ENCODE measurements around the gene SPOCK2.
"Not testable (repeated sequence)": the region's sequence is repeated elsewhere in the genome, so short reads cannot be mapped to it uniquely, and the experiment has no call there.

The SPOCK2 gene

GRCh38 chr10:72056932-72057751 lies 31.2 kb downstream of the SPOCK2 start:
- DNase-seq (ENCODE audit: low spot score), result no peak

DNA sequence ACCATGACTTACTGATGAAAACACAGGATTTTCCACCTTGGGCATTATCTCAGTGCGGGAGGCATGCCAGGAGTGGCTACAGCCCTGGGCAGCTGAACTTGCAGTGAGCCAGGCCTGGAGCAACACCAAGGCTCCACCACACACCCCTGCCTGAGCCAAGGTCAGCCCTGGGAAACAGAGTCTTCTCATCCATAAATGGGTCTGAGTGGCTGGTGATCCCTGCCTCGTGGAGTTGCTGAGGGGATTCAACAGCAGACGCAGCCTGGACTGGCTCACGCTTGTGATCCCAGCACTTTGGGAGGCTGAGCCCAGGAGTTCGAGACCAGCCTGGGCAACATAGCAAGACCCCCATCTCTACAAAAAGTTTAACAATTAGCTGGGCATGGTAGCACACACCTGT lies 32.2 kb downstream of the SPOCK2 start:
- no peak for DNase-seq (ENCODE audit: low spot score)

GRCh38 chr10:72053690-72054089 lies 34.7 kb downstream of the SPOCK2 start:
- DNase-seq (ENCODE audit: low spot score), result no peak

DNA sequence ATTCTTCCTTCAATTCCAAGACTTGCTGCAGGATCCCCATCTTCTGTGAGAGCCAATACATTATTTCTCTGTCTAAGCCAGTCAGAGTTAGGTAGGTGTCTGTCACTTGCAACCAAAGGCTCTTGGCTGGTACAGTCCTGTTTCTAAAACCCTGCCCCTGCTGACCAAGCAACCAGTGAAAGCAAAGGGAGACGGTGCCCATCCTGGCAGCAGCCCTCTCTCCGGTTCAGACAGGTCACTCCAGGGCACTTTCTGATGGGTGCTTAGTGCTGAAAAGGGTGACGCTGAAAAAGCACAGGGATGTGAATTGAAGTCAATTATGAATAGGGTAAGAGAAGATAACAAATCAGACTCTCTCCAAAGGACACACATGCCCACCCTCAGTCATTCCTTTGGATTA lies 37.5 kb downstream of the SPOCK2 start:
- no peak for DNase-seq (ENCODE audit: low spot score)

DNA sequence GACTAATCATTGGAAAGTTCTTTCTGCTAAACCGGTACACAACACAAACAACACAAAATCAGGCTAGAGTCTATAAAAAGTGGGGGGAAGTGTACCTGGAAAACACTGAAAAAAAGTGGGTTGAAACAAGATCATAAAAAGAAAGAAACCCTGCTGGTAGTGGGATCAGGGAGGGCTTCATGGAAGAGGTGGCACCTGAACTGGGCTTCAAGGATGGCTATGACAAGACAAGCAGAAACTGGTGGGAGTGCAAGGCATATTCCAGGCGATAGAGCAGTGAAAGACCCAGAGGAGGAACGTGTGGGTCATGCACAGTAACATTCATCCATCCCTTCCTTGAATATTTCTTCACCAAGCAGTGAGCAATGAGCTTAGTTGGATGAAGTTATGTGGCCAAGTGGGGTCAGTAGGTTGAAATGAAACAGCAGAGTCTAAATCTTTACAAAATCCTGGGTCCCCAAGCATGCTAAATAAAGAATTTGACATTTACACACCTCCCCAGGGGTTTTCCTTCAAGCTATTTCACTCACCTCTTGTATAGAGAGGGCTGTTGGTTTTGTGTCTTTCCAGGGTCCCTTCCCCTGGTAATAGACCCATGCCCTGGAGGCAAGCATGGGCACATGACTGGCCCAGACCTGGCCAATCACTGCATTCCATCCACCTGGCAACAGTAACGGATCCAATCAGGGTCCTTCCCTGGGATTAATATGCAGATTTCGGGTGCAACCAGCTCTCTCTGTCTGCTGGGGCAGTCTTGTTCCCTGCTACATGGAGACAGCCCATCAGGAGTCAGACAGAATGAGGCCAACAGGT lies 38.2 kb downstream of the SPOCK2 start:
- no peak for DNase-seq (ENCODE audit: low spot score)

- DNase-seq (ENCODE audit: low spot score), result no peak
These were observed 38.9 kb downstream of the SPOCK2 start for GRCh38 chr10:72049472-72049871.

DNA sequence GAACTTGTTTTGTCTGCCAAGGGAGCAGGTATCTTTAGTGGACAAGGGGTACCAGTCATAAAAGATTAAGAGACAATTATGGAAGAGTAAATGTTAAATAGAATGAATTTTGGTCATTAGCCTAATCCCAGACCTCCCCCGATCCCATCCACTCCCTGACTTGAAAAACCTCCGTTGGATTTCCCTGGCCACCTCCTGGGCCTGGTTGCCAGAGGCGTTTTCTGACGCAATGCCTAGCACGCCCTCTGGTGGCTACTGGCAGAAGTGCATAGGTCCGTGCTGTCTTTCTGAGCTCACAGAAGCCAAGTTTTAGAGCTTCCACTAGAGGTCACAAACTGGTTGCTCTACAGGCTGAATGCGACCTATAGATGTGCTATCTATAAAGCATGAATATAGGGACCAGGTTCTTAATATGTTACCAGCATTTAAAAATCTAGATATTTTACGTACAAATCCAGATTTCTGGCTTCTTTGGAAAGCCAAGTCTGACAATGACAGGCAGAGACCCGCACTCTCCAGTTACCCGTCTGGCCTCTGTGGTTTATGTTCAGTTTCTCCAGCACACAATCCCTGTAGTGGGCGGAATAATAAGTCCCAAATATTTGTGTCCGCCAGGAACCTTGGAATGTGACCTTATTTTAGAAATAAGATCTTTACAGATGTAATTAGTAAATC lies 39.8 kb downstream of the SPOCK2 start:
- peak; percentile 96 for DNase-seq (ENCODE audit: low spot score)

GRCh38 chr10:72045586-72045985 lies 42.8 kb downstream of the SPOCK2 start:
- DNase-seq (ENCODE audit: low spot score), result no peak

DNA sequence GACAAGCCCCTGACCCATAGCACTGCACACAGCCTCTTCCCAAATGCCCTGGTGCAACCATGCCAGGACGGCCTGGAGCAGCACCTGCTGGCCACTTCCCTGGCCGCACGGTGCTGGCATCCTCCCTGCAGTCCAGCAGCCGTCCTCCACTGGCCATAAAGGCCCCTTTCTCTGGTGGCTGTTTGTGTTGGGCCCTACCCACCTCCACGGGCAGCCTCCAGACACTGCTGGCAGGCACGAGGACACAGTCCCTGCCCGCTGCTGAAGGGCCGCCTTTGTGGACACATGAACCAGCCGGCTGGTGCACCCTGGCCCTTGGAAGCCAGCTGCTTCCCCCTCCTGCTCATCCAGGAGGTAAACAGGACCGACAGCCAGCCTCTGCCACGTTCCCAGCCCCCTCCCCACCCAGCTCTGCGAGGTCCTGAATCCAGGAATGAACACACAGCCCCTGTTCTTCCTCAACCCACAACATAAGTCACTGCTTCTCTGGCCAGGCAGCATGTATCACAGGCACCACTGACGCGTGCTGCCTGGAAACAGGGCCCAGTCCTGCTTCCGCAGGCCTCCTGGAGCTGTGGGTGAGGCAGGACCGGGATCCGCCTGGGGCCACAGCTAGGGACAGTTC lies 43.8 kb downstream of the SPOCK2 start:
- DNase-seq (ENCODE audit: low spot score), result peak; percentile 96

DNA sequence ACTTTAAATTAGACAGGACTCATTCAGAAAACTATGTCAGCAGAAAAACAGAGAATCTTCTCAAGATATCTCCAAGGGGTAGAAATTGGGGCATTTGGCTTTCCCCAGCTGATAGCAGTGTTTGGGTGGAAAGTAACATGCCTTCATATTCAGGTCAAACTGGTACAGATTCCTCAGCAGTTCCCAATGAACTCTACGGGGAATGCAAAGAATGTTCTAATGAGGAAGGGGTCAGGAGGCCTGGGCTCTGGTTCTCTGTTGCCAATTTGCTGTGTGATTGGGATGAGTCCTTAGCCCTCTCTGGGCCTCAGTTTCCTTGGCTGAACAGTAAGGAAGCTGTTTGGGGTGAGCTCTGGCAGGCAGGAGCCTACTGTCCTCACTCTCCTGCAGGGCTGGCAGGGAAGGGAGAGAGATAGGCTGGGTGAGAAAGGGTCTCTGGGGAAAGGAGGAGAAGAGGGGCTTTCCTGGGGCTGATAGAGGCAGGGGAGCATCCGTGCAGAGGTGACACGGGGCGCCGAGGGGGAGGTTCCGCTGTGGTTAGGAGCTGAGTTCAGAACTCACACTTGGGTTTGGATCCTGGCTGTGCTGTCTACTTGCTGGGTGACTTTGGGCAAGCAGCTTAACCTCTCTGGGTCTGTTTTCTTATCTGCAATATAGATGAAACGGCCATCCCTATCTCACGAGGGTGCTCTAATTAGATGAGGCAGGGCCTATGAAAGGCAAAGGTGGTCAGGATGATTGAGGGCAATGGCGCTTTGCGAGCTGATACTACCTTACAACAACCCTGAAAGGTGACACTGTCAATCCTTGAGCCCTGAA lies 45.1 kb downstream of the SPOCK2 start:
- no peak for DNase-seq (ENCODE audit: low spot score)

DNA sequence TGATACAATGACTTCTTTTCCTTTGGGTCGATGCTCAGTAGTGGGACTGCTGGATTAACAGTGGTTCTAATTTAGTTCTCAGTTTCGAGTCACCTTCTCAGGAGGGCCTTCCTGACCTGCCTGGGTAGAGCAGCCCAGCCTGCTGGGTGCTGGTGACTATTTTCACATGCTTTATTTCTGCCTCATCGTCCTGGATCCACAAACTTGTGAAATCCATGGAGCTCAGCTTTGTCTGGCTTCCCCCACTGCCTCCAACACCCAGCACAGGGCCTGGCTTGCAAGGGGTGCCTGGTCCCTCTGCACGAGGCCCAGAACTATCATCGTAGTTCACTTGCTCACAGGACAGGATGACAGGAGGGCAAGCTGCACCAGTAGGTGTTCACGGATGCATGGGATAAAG lies 46.9 kb downstream of the SPOCK2 start:
- DNase-seq (ENCODE audit: low spot score), result no peak

DNA sequence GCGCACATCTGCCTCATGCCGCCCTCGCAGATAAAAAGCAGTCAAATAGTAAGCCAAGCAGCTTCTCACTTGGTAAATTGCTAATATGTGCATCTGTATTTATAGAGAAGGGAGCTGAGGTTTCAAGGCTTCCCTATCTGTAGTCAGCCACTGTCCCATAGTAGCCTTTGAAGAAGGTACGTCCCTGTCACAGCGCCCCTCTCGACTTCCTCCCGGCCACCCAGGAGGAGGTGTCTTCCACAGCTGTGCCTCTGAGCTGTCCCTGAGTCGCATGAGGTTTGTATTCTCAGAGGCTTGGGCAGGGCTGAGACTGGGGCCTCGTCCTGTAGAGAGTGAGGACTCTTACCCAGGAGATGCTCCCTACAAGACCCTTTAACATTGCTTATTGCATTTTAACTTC lies 49.0 kb downstream of the SPOCK2 start:
- no peak for DNase-seq (ENCODE audit: low spot score)

DNA sequence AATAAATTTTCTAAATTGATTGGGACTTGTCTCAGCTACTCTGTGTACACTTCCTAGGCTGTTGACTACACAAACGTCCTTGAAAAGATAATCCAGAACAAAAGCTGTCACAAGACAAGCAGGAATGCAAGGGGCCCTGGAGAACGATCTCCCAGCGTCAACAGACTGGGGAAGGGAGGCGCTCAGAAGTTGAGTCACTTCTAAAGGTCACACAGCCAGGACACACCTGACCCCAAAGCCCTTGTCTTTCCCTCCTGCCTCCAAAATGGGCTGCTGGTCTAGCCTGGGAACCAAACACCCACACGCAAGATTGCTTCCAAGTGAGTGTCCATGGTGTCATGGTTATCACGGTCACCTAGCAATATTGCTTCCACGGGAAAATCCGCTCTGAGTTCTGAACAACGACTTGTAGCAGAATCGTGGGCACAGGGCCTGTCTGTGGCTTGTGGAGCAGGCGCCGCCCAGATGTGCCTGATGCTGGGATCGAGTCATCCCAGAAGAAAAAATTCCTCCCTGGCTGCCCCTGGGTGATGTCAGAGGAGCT lies 49.8 kb downstream of the SPOCK2 start:
- DNase-seq (ENCODE audit: low spot score), result no peak

GRCh38 chr10:72037811-72038210 lies 50.5 kb downstream of the SPOCK2 start:
- no peak for DNase-seq (ENCODE audit: low spot score)

DNA sequence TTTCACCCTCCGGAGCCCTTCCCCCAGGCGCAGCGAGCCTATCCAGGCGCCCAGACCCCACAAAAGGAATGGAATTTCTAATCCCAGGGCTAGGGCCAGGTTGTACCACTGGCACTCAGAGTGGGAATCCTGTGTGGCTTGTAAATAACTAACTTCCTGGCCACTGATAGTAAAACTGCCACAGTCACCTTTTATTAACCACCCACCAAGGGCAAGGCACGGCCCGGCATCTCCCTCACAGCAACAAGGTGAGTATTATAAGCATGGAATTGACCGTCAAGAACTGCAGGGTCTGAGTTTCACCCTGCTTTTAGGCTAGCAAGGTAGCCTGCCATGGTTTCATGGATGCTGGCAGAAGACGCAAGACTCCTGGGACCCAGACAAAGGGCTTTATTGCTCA lies 51.1 kb downstream of the SPOCK2 start:
- DNase-seq (ENCODE audit: low spot score), result no peak

DNA sequence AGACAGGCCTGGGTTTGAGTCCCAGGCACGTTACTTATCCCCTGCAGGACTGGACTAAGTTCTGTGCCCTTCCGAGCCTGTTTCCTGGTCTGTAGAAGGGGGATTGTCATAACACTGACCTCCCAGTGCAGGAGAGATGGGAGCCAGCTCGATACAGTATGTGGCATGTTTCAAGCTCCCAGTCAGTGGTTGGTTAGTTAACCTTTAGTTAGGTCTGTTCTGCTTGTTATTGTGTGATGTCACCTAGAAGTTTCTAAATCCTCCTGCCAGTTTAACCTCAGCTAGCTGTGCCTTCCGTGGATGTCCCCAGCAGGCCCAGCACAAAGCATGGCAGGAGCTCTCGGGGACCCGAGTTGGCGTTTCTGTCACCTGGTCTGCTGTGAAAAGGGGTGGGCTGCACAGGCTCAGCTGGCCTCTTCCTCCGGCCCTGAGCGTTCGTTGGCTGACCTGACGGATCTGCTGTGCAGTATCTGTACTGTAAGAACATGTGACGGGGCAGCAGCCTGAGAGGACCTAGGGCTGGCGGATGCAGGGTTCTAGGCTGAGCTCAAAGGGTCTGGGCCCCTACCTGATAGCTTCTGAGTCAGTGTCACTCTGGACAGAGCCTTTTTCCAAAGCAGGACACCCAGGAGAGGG lies 53.0 kb downstream of the SPOCK2 start:
- no peak for DNase-seq (ENCODE audit: low spot score)

GRCh38 chr10:72034761-72035160 lies 53.6 kb downstream of the SPOCK2 start:
- DNase-seq (ENCODE audit: low spot score), result no peak

GRCh38 chr10:72034040-72034499 lies 54.3 kb downstream of the SPOCK2 start:
- no peak for DNase-seq (ENCODE audit: low spot score)

DNA sequence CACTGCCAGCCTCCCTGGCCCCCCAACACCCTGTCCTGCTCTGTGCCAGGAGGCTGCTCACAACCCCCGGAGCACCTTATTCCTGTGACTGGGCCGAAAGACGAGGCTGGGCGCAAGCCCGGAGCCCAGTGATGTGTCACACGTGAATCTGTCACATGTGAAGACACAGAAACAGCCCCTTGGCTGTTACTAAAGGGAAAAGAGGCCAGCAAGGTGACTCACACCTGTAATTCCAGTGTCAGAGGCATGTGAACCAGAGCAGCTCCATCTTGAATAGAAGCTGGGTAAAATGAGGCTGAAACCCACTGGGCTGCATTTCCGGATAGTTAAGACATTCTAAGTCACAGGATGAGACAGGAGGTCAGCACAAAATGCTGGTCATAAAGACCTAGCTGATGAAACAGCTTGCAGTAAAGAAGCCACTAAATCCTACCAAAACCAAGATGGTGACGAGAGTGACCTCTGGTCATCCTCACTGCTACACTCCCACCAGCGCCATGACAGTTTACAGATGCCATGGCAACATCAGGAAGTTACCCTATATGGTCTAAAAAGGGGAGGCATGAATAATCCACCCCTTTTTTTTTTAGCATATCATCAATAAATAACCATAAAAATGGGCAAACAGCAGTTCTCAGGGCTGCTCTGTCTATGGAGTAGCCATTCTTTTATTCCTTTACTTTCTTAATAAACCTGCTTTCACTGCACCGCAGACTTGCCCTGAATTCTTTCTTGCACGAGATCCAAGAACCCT lies 55.8 kb downstream of the SPOCK2 start:
- not testable (repeated sequence) for DNase-seq (ENCODE audit: low spot score)

DNA sequence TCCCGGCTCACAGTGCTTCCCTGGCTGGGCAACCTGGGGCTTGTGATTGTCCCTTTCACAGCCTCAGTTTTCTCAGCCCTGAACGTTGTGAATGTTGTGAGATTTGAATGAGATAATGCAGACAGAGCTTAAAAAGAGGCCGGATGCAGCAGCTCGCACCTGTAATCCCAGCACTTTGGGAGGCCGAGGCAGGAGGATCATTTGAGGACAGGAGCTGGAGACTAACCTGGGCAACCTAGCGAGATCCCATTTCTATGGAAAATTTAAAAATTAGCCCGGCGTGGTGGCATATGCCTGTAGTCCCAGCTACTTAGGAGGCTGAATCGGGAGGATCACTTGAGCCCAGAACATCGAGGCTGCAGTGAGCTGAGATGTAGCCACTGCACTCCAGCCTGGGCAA lies 56.6 kb downstream of the SPOCK2 start:
- DNase-seq (ENCODE audit: low spot score), result no peak
